GM21723 (cell line): ENCODE measurements around the gene COX4I2.

Experiments
- ATAC-seq: cut with Tn5 transposase; IDR thresholded peaks from one replicate; pipeline ENCODE4 v1.9.1; 2021; ENCODE audit warnings: mild to moderate bottlenecking, moderate library complexity; ENCODE audit not compliant: unreplicated experiment

Gene COX4I2

GRCh38 chr20:31691646-31692275 is 54.0 kb downstream of the COX4I2 start:
- peak; percentile 52 for ATAC-seq

DNA sequence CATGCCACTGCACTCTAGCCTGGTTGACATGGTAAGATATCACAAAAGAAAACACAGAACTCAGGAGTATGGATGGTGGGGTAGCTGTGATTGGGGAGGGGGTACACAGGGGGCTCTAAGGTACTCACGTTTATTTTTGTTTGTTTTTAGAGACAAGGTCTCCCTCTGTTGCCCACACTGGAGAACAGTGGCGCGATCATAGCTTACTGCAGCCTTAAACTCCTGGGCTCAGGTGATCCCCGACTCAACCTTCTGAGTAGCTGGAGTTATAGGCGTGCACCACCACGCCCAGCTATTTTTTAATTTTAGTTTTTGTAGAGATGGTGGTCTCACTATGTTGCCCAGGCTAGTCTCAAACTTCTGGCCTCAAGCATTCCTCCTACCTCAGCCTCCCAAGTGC is 55.7 kb downstream of the COX4I2 start:
- no peak for ATAC-seq

DNA sequence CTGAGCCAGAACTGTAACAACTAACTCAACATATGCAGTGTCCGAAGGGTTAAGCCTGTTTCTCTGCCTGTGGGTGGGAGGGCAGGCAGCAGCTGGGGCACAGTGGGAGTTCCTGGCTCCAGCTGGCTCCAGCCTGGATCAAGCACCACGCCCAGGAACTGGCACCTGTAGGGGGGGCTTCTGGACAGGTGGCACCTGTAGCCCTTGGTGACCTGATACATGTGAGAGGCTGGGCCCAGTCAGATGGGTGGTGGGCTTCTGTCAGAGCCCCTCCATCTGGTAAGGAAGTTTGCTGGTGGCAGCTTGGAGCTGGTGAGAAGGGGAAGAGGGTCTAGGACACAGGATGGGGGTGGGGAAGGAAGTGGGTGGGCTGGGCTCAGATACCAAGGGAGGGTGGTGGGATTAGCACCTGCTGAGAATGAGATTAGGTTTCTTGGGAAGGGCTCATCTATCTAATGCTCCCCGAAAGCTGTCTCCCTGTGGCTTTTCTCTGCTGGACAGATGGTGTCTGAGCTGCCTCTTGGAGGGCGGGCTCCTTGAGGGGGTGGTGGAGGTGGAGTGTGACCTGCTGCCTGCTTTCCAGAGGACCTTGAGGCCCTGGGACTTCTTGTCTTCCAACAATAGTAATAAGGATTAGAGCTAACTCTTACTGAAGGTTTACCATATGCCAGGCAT is 56.4 kb downstream of the COX4I2 start:
- no peak for ATAC-seq
